Psoas muscle (tissue), 8 donors: Measurements from ENCODE around the gene PSMA6. TPM values are rescaled to one million over a fixed set of nuclear protein-coding genes. Genes with fewer than 3 reads are reported as not detected.

ENCODE experiments used
- ATAC-seq, 4 donors: fragments of 200-7000 bp; cut with Tn5 transposase; one replicate each; pipeline ENCODE4 v1.9.1; 2020; ENCODE audit warnings: moderate library complexity in 3 of 4, mild to moderate bottlenecking in 2 of 4
- DNase-seq, 2 donors: peaks; one replicate each; pipeline ENCODE4 v3.0.0-alpha.2; 2020
- H3K27ac ChIP-seq: fragments of 200-600 bp; one replicate; pipeline ENCODE4 v1.8.0; 2022
- H3K27me3 ChIP-seq, 3 donors: fragments of 200-600 bp in 1 of 3; one replicate each; pipeline versions ENCODE4 v1.6.1 to v1.8.0; 2013 to 2022; ENCODE audit warnings: low read length in 2 of 3, mild to moderate bottlenecking in 2 of 3, moderate library complexity in 1 of 3; ENCODE audit not compliant: insufficient read depth in 3 of 3
- H3K36me3 ChIP-seq, 2 donors: fragments of 200-600 bp in 1 of 2; one replicate each; pipeline versions ENCODE4 v1.6.1 to v1.8.0; 2013 to 2022; ENCODE audit warnings: low read depth in 1 of 2, mild to moderate bottlenecking in 1 of 2, moderate library complexity in 1 of 2; ENCODE audit not compliant: insufficient read depth in 1 of 2
- H3K4me1 ChIP-seq: fragments of 200-600 bp; one replicate; pipeline ENCODE4 v1.8.0; 2022
- H3K4me3 ChIP-seq: fragments of 200-600 bp; one replicate; pipeline ENCODE4 v1.8.0; 2022; ENCODE audit warnings: mild to moderate bottlenecking
- H3K9me3 ChIP-seq: fragments of 200-600 bp; one replicate; pipeline ENCODE4 v1.8.0; 2022
- WGBS, 3 donors: extraction: QIAGEN DNeasy Blood & Tissue Kit; methylation state at CpG; one replicate each; pipeline versions ENCODE4 v1.1.6 to v1.1.7; 2013; 5-methylcytosine and 5-hydroxymethylcytosine counted together
- intact Hi-C, 2 donors: fragments of 100-400 bp; cut with DNase I; formaldehyde crosslinking; loops; one replicate each; pipeline versions ENCODE4 v1.11.0 to v1.14.2; 2022
- polyA plus RNA-seq, 3 donors: library from polyadenylated mRNA; stranded (reverse); fragments of 200-250 nt; gene quantifications; one replicate each; pipeline ENCODE4 v1.2.3, GENCODE V29; 2013
- total RNA-seq, 4 donors: library from RNA; stranded (reverse); fragmentation: NEBNext Ultra II Directional in 2 of 4; extraction: Animal tissue kit (Norgen Biotek cat#: 25700) in 2 of 4; gene quantifications; one replicate each; pipeline versions ENCODE4 v1.2.1 to v1.2.4, GENCODE V29; 2021 to 2023
- TF ChIP-seq, protein P1 (sequence below): fragments of 200-600 bp; IDR thresholded peaks from one replicate; pipeline ENCODE4 v1.8.0; 2022; ENCODE audit warnings: antibody characterized with exemption
- donor health status: healthy with polysubstance abuse.
- donor health status: DM: no; HTN: no; CAD: no; lungs with moderate emphysema.
- donor health status: Bipolar disorder and iron deficiency.
- donor health status: healthy.
- donor health status: DM: yes; HTN: yes; CAD: no.
- donor health status: DM: no; HTN: no; CAD: no.
- donor health status: DM: no; HTN: no; CAD: no.
- donor health status: DM: yes; HTN: yes; CAD: no.

The PSMA6 gene
- total and polyA plus RNA-seq, 7 donors: 176 to 653 (median 276) TPM

DNA sequence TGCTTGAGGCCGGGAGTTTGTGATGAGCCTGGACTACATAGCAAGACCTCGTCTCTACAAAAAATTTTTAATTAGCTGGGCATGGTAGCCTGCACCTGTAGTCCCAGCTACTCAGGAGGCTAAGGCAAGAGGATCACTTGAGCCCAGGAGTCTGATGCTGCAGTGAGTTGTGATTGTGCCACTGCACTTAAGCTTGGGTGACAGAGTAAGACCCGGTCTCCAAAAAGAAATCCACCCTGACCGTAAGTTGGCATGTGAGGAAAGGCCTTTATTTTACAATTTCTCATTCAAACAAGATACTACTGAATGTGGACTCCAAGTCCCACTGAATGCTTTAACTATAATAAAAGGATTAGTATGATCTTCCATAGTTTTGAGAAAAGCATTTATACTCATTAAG is 27.3 kb downstream of the PSMA6 start:
- no peaks in the 10 kb centered on the region for H3K4me1 ChIP-seq
- WGBS, 3 donors: 77 to 87% (median 83%) methylated on average over 4 of the region's 4 CpGs
- H3K27ac ChIP-seq: no peak overlapping the region
- no peaks in the 10 kb centered on the region for H3K27me3 ChIP-seq
- peaks cover 7 to 51% of the 10 kb centered on the region in 2 donors for H3K36me3 ChIP-seq
- intact Hi-C loops: no loop called here
- ATAC-seq: peak in 1 of 4 donors; percentile 13
- no peak overlapping the region for H3K4me3 ChIP-seq
- H3K9me3 ChIP-seq: no peaks in the 10 kb centered on the region
- TF ChIP-seq, protein P1, sequence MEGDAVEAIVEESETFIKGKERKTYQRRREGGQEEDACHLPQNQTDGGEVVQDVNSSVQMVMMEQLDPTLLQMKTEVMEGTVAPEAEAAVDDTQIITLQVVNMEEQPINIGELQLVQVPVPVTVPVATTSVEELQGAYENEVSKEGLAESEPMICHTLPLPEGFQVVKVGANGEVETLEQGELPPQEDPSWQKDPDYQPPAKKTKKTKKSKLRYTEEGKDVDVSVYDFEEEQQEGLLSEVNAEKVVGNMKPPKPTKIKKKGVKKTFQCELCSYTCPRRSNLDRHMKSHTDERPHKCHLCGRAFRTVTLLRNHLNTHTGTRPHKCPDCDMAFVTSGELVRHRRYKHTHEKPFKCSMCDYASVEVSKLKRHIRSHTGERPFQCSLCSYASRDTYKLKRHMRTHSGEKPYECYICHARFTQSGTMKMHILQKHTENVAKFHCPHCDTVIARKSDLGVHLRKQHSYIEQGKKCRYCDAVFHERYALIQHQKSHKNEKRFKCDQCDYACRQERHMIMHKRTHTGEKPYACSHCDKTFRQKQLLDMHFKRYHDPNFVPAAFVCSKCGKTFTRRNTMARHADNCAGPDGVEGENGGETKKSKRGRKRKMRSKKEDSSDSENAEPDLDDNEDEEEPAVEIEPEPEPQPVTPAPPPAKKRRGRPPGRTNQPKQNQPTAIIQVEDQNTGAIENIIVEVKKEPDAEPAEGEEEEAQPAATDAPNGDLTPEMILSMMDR: no peak
- DNase-seq: no peak

GRCh38 chr14:35320472-35320871 is 28.3 kb downstream of the PSMA6 start:
- ATAC-seq: peak in 2 of 4 donors; percentile 9 to 25

DNA sequence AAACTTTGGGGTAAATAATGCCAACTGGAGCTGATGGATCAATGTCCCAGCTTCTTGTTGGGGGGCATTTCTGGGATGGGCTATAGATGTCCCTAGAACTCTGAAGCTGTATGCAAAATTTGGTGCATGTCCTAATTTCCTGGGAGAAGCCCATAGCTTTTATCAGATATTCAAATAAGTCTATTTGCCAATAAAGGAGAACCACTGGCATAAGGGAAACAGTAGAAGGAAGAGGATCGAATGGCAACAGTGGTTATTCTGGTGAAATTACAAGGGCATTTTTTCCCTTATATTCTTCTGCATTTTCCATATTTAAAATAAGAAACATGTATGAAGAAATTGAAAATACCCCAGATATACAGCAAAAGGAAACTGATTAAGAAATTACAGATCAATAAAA is 34.2 kb downstream of the PSMA6 start:
- Histone ChIP-seq H3K9me3 (no peaks in the 10 kb centered on the region), H3K36me3 (no peaks in the 10 kb centered on the region), H3K27me3 (no peaks in the 10 kb centered on the region), H3K4me3 (no peak overlapping the region), H3K27ac (no peak overlapping the region), H3K4me1 (no peaks in the 10 kb centered on the region)
- intact Hi-C loops: no loop called here
- TF ChIP-seq, protein P1: no peak
- DNase-seq: no peak
- WGBS, 3 donors: 83 to 94% (median 85%) methylated on average over 1 of the region's 1 CpG
- ATAC-seq: no peak

More at GRCh38 chr14:35320472-35320871, 28.3 kb downstream of the PSMA6 start:
- intact Hi-C loops: no loop called here
- H3K4me3 ChIP-seq: no peak overlapping the region
- H3K27ac ChIP-seq: no peak overlapping the region
- H3K36me3 ChIP-seq: peaks cover 0 to 41% of the 10 kb centered on the region in 2 donors
- no peaks in the 10 kb centered on the region for H3K9me3 ChIP-seq
- TF ChIP-seq, protein P1: no peak
- no peak for DNase-seq
- WGBS, 3 donors: 41 to 58% (median 47%) methylated on average over 2 of the region's 2 CpGs
- no peaks in the 10 kb centered on the region for H3K4me1 ChIP-seq
- H3K27me3 ChIP-seq: no peaks in the 10 kb centered on the region

GRCh38 chr14:35331605-35332516 is 39.7 kb downstream of the PSMA6 start:
- no peak overlapping the region for H3K4me3 ChIP-seq

More at GRCh38 chr14:35331605-35332516, 39.7 kb downstream of the PSMA6 start:
- H3K27me3 ChIP-seq: no peaks in the 10 kb centered on the region
- no peak for DNase-seq
- intact Hi-C loops: no loop called here
- no peak for ATAC-seq
- H3K9me3 ChIP-seq: no peaks in the 10 kb centered on the region
- TF ChIP-seq, protein P1: no peak
- peaks cover 20% of the 10 kb centered on the region for H3K4me1 ChIP-seq
- no peak overlapping the region for H3K27ac ChIP-seq
- 79 to 83% (median 80%) methylated on average over 21 of the region's 21 CpGs for WGBS, 3 donors
- no peaks in the 10 kb centered on the region for H3K36me3 ChIP-seq
